GM21619 (cell line): ENCODE results near the gene FBRS.
A peak's percentile ranks its signal among the peaks of the same experiment; 100 is the strongest.
"Not testable (repeated sequence)": the region's sequence is repeated elsewhere in the genome, so short reads cannot be mapped to it uniquely, and the experiment has no call there.

Source experiments
- ATAC-seq: cut with Tn5 transposase; IDR thresholded peaks from one replicate; pipeline ENCODE4 v1.9.1; 2021; ENCODE audit not compliant: unreplicated experiment

Gene FBRS

GRCh38 chr16:30698139-30698815 lies 40.0 kb downstream of the FBRS start:
- peak; percentile 56 for ATAC-seq

GRCh38 chr16:30698816-30699614 lies 40.8 kb downstream of the FBRS start, which contains the start of gene SRCAP:
SRCAP (plus strand) TSS chr16:30699171; CDS start chr16:30700825, 1,654 bp downstream.
- ATAC-seq = peak; percentile 20

- no peak for ATAC-seq
These were observed 41.4 kb downstream of the FBRS start for GRCh38 chr16:30699615-30700099.

- no peak for ATAC-seq
These were observed 42.3 kb downstream of the FBRS start for GRCh38 chr16:30700491-30700890.

GRCh38 chr16:30700971-30701370 lies 42.7 kb downstream of the FBRS start:
- ATAC-seq = no peak

GRCh38 chr16:30703071-30703470 lies 44.8 kb downstream of the FBRS start:
- ATAC-seq = not testable (repeated sequence)

- ATAC-seq = no peak
These were observed 45.7 kb downstream of the FBRS start for GRCh38 chr16:30703971-30704370.

- no peak for ATAC-seq
These were observed 47.8 kb downstream of the FBRS start for GRCh38 chr16:30706046-30706445.

- ATAC-seq = no peak
These were observed 52.7 kb downstream of the FBRS start for GRCh38 chr16:30710971-30711370.

- ATAC-seq = no peak
These were observed 53.5 kb downstream of the FBRS start for GRCh38 chr16:30711712-30712111.

- no peak for ATAC-seq
These were observed 57.7 kb downstream of the FBRS start for GRCh38 chr16:30715750-30716445.

- ATAC-seq = no peak
These were observed 61.9 kb downstream of the FBRS start for GRCh38 chr16:30720086-30720485.
